Measurements from ENCODE around the gene FGF22.
A peak's percentile ranks its signal among the peaks of the same experiment; 100 is the strongest.
"Not testable (repeated sequence)": the region's sequence is repeated elsewhere in the genome, so short reads cannot be mapped to it uniquely, and the experiment has no call there.

The FGF22 gene

GRCh38 chr19:607301-608154 is 32.2 kb upstream of the FGF22 start:
- DNase-seq (ENCODE audit: low spot score), result peak; percentile 70

- peak; percentile 22 for DNase-seq (ENCODE audit: low spot score)
Measured at GRCh38 chr19:608155-609003, 31.3 kb upstream of the FGF22 start.

DNA sequence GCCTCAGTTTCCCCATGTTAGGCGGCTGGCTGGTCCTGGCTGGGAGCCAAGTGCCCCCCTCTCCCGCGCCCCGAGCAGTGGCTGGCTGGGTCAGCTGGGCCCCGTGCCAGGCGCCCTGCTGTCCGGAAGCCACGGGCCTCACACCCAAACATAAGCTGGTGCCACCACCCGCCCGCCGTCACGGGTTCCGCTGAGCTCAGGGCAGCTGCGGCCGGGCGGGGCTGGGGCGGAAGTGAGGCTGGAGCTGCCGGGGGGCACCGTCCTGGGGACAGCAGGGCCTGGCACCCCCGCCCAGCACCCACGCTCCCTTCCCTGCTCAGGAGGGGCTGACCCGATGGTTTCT is 30.7 kb upstream of the FGF22 start:
- peak; percentile 92 for DNase-seq (ENCODE audit: low spot score)

DNA sequence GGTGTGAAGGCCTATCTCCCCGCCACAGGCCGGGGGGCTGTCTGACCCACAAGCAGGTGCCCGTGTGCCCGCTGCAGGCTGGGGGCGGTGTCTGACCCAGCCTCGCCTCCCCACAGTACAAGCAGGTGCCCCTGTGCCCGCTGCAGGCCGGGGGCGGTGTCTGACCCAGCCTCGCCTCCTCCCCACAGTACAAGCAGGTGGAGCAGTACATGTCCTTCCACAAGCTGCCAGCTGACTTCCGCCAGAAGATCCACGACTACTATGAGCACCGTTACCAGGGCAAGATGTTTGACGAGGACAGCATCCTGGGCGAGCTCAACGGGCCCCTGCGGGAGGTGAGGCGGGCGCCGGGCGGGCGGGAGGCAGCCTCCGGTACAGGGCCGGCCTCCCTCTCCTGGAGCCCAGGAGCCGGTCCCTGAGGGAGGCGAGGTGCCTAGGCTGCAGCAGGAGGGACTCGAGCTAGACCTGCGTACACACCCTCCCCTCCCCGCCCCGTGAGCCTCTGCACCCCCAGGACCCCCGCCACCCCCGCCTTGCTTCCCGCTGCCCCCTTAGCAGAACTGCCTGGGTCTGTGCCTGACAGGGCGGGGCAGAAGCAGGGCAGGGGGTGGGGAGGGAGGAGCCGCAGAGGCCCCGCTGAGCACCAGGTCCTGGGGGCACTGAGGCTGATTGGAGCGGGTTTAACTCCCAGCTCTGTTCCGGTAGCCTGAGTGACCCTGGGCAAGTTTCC is 29.4 kb upstream of the FGF22 start:
- no peak for DNase-seq (ENCODE audit: low spot score)

GRCh38 chr19:610801-611480 is 28.7 kb upstream of the FGF22 start:
- no peak for DNase-seq (ENCODE audit: low spot score)

- no peak for DNase-seq (ENCODE audit: low spot score)
Measured at GRCh38 chr19:611481-611868, 28.2 kb upstream of the FGF22 start.

- DNase-seq (ENCODE audit: low spot score), result no peak
Measured at GRCh38 chr19:612941-613340, 26.7 kb upstream of the FGF22 start.

DNA sequence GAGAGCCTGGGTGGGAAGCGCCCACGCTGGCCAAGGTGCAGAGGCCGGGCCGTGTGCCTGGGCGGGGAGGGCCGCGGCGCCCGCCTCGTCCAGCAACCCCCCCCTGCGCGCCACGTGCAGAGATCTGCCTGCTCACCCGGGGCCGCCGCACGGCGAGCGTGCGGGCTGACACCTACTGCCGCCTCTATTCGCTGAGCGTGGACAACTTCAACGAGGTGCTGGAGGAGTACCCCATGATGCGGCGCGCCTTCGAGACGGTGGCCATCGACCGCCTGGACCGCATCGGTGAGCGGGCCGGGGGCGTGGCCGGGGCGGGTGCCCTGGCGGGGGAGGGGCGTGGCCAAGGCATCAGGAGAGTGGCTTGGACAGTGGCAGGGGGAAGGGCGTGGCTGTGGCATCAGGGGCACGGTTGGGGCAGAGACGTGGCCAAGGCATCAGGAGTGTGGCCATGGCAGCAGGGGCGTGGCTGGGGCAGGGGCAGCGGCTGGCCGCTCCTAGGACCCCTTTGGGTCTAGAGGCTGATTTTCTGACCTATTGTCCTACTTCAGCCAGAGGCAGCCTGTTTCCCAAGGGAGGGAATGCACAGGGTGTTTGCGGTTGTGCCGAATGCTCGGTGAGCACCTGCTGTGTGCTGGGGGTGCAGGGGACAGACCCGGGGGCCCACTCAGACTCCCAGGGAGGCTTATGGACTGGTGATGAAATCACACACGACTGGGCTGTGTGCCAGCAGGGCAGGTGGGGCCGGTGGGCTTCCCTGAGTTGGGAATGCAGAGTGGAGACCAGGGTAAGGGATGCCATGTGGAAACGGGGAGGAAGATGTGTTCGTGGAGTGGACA is 25.7 kb upstream of the FGF22 start:
- no peak for DNase-seq (ENCODE audit: low spot score)

DNA sequence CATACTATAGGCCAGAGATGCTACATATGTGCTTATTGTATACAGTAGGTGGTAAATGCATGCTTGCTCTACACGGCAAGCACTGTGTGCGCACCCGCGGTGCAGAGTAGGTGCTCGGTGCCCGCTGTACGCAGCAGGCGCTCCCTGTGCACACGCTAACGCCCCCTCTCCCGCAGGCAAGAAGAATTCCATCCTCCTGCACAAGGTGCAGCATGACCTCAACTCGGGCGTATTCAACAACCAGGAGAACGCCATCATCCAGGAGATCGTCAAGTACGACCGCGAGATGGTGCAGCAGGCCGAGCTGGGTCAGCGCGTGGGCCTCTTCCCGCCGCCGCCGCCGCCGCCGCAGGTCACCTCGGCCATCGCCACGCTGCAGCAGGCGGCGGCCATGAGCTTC is 24.1 kb upstream of the FGF22 start:
- no peak for DNase-seq (ENCODE audit: low spot score)

GRCh38 chr19:616062-616700 is 23.5 kb upstream of the FGF22 start:
- DNase-seq (ENCODE audit: low spot score), result no peak

GRCh38 chr19:616747-617526 is 22.7 kb upstream of the FGF22 start:
- DNase-seq (ENCODE audit: low spot score), result no peak

DNA sequence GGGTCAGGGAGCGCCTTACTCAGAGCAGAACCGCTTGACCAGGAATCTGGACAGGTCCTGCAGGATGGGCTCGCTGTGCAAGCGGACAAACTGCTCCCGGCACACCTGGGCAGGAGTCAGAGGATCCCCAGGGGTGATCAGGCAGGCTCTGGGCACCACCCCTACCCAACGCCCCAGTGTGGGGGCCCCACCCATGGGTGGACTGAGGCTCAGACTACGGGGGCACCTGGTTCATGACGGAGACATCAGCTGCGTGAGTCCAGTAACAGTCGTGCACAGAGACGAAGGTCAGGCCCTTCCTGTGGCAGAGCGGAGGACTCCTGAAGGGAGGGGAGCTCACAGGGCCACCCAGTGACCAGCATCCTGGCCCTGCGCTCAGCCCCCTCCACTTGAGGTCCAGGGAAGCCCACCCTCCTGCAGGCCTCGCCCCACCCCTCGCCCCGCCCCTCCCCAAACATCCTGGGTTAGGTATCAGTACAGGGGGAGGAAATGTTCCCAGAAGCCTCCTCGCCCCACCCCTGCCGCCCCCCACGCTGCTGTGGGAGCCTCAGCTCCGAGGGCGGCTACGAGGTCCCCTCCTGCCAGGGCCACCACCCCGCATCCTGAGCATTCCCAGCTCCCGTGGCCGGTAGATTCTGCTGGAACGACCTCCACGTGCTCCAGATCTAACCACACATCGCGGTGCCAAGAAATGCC is 22.0 kb upstream of the FGF22 start:
- no peak for DNase-seq (ENCODE audit: low spot score)

- no peak for DNase-seq (ENCODE audit: low spot score)
Measured at GRCh38 chr19:618247-618619, 21.4 kb upstream of the FGF22 start.

DNA sequence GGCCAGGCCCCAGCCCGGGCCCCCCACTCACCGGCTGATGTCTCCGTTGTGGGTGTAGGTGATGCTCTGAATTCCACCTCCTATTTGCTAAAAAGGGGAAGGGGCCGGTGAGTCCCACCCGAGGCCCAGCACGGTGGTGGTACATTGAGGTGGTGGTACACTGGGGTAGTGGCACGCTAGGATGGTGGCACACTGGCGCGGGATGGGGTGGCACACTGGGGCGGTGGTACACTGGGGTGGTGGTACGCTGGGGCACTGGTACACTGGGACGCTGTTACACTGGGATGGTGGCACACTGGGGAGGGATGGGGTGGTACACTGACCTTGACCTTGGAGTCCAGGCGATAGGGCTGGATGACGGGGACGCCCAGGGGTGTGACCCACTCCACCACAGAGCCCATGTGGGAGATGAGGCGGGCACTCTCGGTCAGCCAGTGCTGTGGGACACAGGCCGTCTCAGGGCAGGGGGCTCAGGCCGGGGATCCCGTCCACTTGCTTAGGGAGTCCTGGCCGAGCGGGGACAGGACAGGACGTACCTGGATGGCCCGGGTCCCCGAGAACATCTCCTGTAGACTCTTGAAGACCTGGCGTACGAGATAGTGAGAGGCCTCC is 20.9 kb upstream of the FGF22 start:
- DNase-seq (ENCODE audit: low spot score), result no peak

DNA sequence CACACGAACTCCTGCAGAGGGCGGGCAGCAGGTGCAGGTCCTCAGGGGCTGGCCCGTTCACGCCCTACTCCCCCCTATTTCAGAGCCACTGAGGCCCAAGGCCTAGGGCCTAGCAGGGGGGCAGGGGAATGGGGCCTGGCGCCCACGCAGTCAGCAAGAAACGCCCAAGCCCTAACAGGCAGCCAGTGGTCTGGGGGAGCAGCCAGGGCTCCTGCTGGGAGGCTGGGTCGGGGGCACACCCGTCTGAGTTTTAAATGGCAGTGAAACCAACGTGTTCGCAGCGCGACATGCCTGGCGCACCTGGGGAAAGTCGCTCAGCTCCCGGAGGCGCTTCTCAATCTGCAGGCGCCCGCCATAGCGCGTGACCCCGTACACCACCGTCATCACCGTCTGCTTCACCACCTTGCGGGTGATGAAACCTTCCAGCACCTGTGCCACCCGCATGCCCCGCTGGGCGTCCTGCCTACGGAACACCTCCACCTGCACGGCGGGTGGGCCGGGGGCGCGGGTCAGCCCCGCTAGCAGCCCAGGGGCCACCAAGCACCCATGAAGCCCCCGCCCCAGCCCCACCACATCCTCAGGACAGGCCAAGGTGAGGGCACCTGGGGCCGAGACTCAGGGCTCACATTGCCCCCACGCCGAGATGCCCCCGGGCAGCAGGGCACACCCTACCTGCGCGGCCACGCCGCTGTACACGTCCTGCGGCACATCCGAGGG is 20.2 kb upstream of the FGF22 start:
- no peak for DNase-seq (ENCODE audit: low spot score)

GRCh38 chr19:620166-620862 is 19.4 kb upstream of the FGF22 start:
- DNase-seq (ENCODE audit: low spot score), result no peak

DNA sequence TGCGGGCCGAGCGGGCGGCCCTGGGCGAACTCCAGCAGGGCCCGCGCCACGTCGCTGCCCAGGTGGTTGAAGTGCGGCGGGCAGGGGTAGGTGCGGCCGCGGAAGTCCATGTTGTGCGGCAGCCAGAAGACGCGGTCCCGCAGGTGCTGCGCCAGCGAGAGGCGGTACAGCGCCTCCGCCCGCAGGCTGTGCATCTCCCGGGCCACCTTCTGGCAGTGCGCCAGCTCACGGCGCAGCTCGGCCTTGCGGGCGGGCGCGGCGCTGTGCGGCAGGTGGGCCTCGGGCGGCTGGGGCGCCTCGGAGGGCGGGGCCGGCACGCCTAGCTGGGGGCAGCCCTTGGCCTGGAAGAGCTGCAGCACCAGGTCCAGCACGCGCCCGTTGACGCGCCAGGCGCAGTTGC is 18.5 kb upstream of the FGF22 start:
- DNase-seq (ENCODE audit: low spot score), result not testable (repeated sequence)

- DNase-seq (ENCODE audit: low spot score), result no peak
Measured at GRCh38 chr19:621819-622218, 17.9 kb upstream of the FGF22 start.
